ENCODE results near the gene EGLN3.
A peak's percentile ranks its signal among the peaks of the same experiment; 100 is the strongest.

Gene EGLN3

DNA sequence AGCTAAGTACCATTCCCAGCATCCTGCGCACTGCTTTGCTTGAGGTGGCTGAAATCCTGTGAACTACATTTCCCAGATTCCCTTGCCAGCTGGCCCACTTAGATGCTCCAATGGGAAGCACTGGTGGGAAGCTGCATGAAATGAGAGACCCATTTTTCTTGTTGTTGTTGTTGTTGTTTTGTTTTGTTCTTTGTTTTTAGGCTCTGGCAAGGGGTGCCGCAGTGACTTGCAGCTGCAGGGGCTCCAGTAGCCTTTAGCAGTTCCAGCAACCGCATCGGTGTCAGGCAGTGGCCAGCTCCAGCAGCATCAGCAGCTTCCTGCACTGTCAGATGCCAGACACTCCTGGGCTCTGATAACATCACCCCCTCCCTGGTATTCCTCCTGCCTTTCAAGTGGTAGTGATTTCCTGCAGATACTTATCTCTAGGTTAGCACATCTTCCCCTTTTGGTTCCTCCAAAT lies 8.8 kb upstream of the EGLN3 start:
- DNase-seq = no peak

DNA sequence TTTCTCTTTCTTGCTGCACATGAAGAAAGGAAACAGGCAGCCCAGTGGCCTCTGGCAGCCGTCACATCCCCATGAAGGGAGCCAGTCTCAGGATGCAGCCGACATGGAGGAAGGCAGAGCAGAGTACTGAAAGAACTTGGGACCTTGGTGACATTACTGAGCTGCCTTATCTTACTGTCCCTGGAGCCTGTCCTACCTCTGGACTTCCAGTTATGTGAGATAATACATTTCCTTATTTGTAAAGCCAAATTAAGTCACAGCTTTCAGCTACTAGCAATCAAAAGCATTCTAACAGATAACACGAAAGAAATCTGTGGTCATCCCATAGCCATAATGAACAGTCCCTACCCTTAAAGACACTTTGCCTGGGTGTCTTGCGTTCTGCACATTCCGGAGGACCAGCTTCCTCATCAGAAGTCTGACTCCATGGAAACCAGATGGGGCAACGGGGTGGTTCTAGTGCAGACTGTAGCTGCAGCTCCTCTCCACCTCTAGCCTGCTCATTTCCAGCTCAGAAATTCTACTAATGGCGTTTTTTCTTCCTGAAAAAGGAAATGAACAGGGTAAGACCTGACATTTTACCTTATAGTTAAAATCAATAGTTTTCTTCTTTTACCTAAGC lies 7.8 kb upstream of the EGLN3 start:
- no peak for DNase-seq

DNA sequence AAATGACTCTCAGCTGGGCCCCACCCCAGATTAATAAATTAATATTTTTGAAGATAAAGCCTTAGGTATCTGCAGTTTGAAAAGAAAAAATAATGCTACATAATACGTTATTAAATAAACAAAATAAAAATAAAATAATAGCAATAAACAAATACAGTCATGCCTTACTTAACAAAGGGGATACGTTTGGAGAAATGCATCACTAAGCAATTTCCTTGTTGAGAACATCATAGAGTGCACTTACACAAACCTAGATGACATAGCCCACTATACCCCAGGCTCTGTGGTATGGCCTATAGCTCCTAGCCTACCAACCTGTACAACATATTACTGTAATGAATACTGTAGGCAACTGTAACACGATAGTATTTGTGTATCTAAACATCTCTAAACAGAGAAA lies 7.1 kb upstream of the EGLN3 start:
- DNase-seq = no peak

DNA sequence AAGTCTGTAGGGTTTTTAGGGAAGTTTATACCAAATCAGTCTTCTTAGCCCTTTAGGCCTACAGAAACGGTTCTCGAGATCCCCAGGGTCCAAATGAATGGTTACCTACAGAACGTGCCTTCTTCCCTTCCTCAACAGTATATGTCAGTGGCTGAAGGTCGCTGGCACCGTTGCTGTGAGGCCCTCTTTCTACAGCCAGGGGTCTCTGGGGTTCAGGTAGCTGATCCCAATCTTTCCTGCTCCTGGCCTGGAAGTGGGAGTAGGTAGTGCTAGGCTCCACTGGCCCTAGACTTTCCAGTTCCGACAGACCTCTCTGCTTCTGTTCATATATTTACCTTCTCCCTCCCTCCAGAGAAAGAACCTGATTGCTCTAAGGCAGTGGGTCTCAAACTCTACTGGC lies 6.4 kb upstream of the EGLN3 start:
- no peak for DNase-seq

DNA sequence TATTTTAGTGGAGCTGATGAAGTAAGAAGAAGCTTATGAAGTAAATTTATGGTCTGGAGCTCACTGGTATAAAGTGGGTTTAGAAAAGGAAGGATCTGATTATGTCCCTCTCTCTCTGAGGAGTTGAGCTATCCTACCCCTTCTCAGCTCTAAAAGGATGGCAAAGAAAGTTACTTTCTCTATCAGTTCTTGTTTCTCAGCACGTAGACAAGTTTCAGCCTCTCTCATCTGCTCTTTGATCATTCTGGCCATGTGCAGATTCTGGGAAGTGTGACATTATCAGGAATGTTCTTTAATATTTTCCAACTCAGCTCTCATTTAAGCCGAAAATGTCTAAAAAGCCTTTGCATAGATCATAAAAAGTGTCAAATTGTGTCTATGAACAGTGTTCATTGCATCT lies 5.8 kb upstream of the EGLN3 start:
- no peak for DNase-seq

DNA sequence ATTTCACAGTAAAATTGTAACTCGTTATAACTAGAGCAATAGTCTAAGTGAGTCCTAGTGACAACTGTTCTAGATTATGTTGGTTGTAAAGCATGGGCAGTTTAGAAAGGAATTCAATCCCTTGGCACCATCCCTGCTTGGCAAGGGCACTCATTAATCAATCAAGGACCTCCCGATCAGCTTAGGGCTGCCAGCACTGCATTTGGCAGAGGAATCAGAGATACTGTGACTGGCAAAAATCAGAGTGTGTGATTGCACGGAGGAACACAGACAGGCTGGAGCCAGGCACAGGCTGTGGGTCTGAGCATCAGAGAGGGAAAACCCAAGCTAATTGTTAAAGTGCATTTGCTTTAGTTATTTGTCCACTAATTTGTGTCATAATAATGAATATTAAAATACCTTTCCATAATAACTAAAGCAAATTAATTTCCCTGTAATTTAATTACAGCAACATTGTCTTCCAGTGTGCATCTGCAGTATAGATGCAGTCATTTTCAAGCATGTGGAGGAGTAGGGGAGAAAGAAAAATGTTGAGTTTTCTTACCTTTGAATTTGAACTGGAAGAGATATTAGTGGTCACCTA lies 3.2 kb upstream of the EGLN3 start:
- no peak for DNase-seq

DNA sequence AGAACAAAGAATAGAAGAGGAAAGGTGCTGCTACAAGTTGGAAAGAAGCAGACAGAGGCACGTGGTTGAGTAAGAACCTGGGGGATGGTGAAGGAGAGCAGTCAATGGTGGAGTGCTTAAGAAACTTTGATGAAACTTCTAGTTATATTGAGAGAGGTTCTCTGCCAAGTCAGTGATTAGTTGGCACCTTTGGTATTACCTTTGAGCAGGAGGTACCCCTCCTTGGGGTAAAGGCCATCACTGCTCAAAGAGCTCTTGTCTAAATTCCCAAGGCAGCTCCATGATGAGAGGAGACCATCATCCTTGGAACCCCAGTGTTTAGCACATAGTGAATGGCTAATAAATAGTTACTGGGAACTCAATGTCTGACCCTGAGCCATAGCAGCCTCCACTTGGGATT lies 1.7 kb upstream of the EGLN3 start:
- DNase-seq = no peak

DNA sequence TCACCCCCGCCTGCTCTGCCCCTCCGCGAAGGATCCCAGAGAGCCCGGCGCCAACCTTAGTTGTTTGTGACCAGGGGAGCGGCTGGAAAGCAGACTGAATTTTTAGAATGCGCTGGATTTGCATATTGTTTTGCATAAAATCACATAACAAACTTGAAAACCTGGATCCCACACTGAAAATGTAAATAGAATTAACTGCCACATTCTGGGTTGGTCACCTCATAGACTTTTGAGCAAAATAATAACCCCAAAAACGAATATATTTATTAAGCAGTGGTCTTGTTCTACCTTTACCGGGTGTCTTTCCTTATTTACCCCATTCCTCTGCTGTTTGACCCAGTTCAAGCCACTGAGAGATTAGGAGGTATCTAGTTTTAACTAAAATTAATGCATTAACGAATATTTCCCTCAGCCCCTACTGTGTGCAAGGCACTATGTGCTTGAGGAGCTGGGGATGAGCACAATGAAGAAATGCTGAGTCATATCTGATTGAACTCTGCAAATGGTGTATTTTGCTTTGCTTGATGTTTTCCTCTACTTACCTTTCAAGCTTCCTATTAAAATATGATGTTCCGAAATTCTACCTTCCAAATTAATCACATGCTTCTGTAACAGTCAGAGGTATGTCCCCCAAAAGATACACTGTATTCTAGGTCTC lies 438 bp upstream of the EGLN3 start:
- DNase-seq = no peak

DNA sequence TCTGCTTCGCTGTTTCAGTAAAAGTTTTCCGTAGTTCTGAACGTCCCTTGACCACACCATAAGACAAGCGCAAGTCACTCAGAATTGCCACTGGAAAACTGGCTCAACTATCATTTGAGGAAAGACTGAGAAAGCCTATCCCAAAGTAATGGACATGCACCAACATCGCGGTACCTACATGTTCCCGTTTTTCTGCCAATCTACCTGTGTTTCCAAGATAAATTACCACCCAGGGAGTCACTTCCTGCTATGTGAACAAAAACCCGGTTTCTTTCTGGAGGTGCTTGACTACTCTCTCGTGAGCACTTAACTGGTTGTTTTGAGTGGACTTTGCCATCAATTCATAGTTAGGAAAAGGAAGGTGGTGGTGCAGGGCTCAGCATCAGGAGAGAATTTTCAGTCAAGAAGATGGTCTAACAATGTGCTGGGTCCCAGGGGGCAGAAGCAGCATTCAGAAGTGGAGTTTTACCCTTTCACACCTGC lies 1.4 kb downstream of the EGLN3 start:
- DNase-seq = no peak

DNA sequence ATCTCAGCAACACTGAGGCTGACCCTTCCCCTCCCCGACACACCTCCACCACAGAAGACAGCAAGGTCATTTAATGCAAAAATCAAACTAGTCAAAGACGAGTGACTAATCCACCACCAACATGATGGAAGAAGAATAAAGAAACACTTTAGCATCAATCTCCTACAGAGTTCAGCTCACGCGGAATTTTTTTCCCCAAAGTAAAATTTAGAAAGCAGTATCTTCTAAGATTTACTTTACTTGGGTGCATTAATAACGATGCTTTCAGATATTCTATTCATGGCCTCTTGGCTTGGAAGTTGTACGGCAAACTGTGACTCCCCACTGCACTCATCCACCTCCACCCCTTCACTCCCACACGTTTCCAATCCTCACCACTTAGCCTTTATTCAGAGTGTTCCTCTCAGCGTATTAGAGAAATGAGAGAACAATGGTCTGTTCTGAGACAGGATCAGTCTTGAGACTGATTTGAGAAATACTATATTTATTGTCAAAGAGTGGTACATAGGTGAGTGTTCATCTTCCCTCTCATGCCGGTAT lies 1.9 kb downstream of the EGLN3 start:
- DNase-seq = no peak

DNA sequence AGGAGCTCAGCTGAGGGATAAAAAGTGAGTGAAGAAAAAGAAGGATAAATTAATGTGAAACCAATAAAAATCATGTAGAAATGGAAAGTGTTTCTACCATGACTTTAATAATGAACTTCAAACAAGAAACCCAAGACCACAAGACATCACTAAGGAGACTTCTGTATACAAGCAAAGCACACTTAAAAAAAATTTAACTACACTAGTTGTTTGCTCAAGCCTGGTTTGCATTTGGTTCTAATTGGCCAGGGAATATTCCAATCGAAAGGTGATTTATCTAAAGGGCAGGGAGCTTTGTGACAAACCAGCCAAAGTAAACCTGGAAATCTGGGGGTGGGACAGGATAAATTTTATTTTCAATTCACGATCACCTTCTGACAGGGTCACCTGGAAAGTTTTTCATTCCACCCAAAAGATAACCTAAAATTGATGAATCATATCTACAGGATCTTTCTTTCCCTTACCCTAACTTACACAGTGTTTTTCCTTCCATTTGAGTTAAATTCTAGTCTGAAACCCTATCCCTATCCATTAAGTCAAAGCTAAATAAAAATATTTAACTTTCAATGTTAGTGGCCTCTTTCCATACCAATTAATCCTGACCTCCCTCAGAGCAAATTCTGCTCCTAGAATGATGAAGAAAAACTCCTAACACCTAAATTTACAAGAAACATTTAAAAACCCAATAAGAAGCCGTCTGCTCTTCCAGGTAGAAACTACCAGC lies 2.6 kb downstream of the EGLN3 start:
- no peak for DNase-seq

DNA sequence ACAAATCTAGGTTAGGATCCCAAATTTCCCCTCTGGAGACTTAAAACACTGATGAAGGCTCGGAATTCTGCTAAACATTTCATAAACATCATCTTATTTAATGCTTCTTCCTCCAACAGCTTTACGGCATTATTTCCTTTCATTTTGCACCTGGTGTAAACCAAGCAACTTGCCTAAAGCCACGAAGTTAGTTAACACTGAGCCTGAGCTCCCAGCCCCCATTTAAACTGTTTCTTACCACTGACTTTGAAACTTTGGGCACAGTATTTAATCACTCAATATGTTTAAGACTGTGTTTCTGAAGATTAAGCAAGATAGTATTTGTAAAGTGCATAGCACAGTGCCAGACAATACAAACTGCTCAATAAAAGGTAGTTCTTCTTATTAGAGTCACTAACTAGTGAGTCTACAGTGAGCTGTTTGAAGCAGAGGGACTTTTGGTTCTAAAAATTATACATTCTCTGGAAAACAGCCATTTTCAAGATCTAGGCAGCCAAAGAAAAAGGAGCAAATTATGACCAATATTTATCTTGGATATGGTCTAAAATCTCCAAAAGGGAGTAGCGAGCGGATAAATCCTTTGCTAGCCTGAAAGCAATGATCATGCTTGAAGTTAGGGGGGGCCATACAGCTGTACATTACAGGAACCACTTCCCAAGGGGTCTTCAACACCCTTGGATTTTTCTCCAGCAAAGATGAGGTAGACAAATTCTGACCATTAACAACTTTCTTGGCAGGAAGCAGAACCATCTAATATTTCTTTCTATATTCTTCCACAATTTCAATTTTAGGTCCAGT lies 4.0 kb downstream of the EGLN3 start:
- no peak for DNase-seq

DNA sequence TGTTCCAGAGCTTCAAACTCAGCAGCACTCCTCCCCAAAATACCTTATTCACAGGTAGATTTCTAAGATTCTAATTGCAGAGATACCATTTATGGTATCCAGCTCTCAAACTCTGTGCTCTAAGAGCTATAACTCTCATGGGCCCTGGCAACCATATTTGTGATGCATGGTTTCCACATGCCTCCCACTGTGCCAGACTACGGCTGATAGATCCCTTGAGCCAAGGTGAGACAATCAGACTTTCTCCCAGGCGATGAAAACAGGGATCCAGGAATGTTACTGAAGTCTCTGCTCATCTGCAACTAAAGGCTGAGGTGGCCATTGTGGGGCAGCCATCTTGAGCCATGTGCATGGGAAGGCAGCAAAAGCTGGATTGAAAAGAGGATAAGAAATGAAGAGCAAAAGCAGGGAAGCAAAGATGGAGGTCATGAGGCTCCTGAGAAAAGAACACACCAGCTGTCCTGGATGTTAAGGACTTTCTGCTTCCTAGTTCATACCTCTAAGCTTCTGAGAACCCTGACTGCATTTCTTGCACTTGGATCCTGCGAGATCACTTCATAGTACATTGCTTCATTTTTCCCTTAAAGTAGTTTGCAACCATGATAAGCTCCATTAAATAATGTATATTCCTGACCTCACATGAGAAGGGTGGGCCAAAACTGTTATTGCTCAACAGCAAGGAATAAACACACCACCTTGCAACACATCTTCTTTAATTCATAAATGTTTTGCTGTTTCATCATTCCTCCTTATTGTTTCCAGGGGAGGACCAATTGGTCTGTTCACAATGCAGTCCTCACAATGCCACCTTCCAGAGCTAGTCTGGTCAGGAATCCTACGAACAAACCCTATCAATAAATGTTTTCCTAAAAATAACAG lies 5.4 kb downstream of the EGLN3 start:
- no peak for DNase-seq

DNA sequence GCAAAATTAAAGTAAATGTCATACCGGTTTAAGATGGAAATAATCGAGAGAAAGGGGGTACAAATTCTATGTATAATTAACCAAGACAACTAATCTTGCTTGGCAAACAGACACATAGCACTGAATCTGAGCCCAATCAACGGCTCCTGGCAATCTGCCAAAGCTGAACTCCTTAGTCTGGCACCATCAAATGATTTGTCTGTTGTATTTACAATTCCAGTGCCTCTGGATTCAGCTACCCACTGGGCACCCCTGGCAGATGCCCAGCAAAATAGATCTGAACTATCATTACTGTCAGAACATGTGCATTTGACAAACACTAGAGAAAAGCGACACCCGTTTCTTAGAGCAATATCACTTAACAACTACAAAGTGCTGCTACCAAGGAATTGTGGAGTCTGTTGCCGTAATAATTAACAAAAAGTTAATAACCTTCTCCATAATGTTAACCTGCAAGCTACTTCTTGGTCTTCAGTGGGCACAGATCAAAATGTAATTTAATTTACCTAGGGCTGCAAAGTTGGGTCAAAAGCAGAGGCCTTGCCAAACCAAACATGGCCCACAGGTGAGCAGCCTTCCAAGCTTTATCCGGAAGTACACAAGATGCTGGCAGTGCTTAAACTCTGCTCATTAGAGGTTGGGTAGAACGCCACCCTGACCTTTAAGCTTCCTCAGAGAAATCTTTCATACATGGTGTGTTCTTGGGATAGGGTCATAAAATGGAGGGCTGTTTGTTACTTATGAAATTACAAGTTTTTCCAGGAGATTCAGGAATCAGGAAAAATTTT lies 7.6 kb downstream of the EGLN3 start:
- DNase-seq = no peak

DNA sequence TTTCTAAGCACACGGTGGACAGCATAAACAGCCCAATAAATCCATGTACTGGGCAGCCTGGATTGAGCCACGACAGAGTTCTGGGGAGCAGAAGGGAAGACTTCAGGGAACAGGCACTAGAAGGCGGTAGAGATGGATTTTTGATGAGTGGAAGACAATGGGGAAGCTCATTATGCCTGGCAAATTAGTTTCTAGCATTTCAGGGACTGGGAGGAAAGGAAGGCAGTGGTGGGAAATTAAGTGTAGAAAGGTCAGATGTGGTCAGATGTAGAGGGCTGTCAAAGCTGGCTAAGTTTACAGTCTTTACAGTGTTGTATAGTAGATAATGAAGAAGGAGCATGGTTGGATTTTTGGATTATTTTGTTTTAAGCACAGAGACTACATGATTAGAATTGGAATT lies 9.2 kb downstream of the EGLN3 start:
- no peak for DNase-seq

DNA sequence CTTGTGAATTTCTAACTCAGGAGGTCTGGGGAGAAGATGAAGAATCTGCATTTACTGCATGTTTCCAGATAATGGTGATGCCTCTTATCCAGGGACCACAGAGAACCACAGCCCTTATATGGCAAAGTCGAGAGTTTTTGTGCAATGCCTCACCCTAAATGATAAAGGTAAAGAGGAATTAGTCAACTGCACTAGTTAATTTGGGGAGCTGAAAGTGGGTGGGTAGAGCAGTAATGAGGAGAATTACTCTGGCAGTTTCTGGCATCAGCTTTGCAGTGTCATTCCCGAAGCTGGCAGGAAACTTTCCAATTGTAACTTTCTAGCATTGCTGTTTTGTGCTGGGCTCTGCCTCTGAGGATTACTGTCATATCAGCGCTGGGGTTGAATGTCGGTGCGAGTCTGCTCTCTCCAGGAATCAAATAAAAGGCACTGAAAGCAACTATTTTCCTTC lies 10.3 kb downstream of the EGLN3 start:
- DNase-seq = no peak

DNA sequence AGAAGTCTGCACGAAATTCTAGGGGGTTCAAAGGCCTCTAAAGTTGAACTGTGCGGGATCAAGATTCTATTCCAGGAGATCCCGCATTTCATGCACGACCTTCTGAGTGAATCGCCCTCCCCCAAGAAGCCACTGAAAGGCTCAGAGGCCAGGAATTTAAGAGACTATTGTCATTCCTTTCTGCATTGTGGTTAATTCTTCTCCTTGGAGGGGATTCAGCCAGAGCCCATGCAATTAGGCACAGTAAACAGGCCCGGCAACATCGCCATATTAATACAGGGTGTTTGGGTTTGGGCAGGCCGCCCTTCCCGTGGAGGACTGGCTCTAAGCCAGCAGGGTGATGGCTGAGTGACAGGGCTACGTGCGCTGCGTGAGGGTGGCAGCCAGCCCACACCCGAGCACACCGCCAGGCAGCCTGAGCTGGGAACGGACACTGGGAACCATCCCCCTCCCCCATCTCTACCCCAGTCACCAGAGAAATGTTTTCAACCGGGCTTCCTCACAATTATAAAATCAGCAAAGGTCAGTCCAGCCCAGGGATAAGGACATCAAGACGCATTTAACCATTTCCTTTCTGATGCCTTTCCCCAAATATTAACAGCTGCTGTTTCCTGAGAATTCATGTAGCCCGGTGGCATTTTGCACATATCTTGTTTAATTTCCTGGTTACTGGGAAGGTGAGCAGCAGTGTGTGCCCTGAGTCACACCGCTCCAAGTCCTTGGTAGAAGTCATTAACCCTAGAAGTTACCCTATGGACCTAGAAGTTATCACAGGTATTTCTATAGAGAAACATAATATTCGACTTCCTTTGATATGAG lies 12.5 kb downstream of the EGLN3 start:
- DNase-seq = peak; percentile 48

DNA sequence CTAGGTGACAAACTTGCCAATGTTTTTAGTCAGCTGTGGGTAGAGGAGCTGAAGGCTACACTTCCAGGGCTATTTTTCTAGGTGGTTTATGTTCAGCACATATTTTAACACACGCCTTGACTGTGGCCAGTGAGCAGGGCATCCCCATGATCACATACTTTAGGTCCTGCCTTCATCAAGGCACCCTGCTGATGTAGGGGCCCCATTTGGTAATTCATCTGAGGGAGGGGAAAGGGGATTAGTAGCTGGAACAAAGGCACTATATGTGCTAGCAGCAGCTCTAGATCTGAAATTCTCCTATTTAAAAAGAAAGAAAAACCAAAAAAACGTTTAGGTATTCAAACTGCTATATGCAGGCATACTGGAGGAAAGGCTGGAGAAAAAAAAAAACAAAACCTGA lies 14.5 kb downstream of the EGLN3 start:
- DNase-seq = no peak

DNA sequence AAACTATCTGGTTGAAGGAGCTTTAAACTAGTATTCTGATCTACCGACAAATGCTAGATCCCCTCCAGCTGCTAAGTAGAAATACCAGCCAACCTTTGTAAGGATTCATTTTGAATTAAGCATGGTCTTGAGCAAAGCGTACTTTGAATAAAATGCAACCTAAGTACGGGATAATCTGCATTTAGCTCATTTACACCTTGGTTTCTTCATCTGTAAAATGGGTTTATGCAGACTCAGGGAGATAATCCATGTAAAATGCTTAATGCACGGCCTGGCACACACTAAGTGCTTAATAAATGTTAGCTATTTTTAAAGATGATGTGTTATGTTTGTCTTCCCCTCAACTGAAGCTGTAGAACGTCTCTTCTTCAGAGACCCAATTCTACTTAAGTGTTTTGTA lies 15.9 kb downstream of the EGLN3 start:
- DNase-seq = no peak
